Peyer's patch (tissue), 4 donors: ENCODE measurements around the gene INPP5A. TPM values are rescaled to one million over a fixed set of nuclear protein-coding genes. Genes with fewer than 3 reads are reported as not detected.

Experiments
- DNase-seq, 3 donors: peaks; one replicate each; pipeline ENCODE4 v3.0.0-alpha.2; 2017 to 2019
- H3K27ac ChIP-seq, 4 donors: fragments of 200-600 bp; sonication (generic); one replicate each; pipeline ENCODE4 v1.5.1; 2016 to 2019
- H3K27me3 ChIP-seq, 2 donors: fragments of 200-600 bp; sonication (generic); one replicate each; pipeline ENCODE4 v1.5.1; 2019
- H3K36me3 ChIP-seq, 3 donors: fragments of 200-600 bp; sonication (generic); one replicate each; pipeline ENCODE4 v1.5.1; 2016 to 2019
- H3K4me1 ChIP-seq, 4 donors: fragments of 200-600 bp; sonication (generic); one replicate each; pipeline ENCODE4 v1.5.1; 2016 to 2019
- H3K4me3 ChIP-seq, 4 donors: fragments of 200-600 bp; sonication (generic); 1 replicate in 3 of 4; 2 replicates in 1 of 4; pipeline ENCODE4 v1.5.1; 2016 to 2019; ENCODE audit warnings: mild to moderate bottlenecking in 1 of 4
- H3K9me3 ChIP-seq, 4 donors: fragments of 200-600 bp; sonication (generic); one replicate each; pipeline ENCODE4 v1.5.1; 2016 to 2019; ENCODE audit warnings: mild to moderate bottlenecking in 1 of 4
- POLR2A ChIP-seq, 2 donors: fragments of 450-650 bp; IDR thresholded peaks; one replicate each; pipeline ENCODE4 v1.5.1; 2017; ENCODE audit warnings: antibody characterized with exemption in 2 of 2, mild to moderate bottlenecking in 2 of 2, moderate library complexity in 2 of 2
- total RNA-seq, 4 donors: library from RNA; depleted of rRNA; stranded (reverse); fragments of >200 nt; gene quantifications; one replicate each; pipeline ENCODE4 v1.1.0, GENCODE V29; 2016
- TF ChIP-seq, protein P1 (sequence below), 6 experiments: fragments of 450-650 bp in 4 of 6; fragments of 200-600 bp in 2 of 6; sonication (generic) in 1 of 6; IDR thresholded peaks; one replicate each; pipeline ENCODE4 v1.5.1; 2017 to 2019; ENCODE audit warnings: antibody characterized with exemption in 6 of 6, mild to moderate bottlenecking in 3 of 6, moderate library complexity in 1 of 6

The INPP5A gene
- total RNA-seq, 4 donors from 2014 or later, result 33.8 to 76.4 (median 38.1) TPM

GRCh38 chr10:132515811-132516726 is 21.5 kb upstream of the INPP5A start:
- Histone ChIP-seq H3K27me3 (no peaks in the 10 kb centered on the region), H3K4me3 (no peak overlapping the region), H3K4me1 (peaks cover 0 to 43% (median 4%) of the 10 kb centered on the region in 4 donors), H3K9me3 (no peaks in the 10 kb centered on the region), H3K36me3 (no peaks in the 10 kb centered on the region), H3K27ac (peak overlapping the region in 3 of 4 donors; percentile 51 to 78 (median 74))
- DNase-seq, result peak in 2 of 3 donors; percentile 44
- TF ChIP-seq, protein P1, sequence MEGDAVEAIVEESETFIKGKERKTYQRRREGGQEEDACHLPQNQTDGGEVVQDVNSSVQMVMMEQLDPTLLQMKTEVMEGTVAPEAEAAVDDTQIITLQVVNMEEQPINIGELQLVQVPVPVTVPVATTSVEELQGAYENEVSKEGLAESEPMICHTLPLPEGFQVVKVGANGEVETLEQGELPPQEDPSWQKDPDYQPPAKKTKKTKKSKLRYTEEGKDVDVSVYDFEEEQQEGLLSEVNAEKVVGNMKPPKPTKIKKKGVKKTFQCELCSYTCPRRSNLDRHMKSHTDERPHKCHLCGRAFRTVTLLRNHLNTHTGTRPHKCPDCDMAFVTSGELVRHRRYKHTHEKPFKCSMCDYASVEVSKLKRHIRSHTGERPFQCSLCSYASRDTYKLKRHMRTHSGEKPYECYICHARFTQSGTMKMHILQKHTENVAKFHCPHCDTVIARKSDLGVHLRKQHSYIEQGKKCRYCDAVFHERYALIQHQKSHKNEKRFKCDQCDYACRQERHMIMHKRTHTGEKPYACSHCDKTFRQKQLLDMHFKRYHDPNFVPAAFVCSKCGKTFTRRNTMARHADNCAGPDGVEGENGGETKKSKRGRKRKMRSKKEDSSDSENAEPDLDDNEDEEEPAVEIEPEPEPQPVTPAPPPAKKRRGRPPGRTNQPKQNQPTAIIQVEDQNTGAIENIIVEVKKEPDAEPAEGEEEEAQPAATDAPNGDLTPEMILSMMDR (IDR thresholded peaks at IDR 0.05), result no peak
- no peak for TF ChIP-seq POLR2A (IDR thresholded peaks at IDR 0.05)

GRCh38 chr10:132516771-132517725 is 20.5 kb upstream of the INPP5A start:
- DNase-seq, result peak in 2 of 3 donors; percentile 77 to 82
- H3K27ac ChIP-seq, result peak overlapping the region; percentile 51 to 78 (median 66)
- no peak for TF ChIP-seq POLR2A (IDR thresholded peaks at IDR 0.05)
- TF ChIP-seq, protein P1 (IDR thresholded peaks at IDR 0.05), result no peak
- no peaks in the 10 kb centered on the region for H3K27me3 ChIP-seq
- H3K9me3 ChIP-seq, result no peaks in the 10 kb centered on the region
- no peaks in the 10 kb centered on the region for H3K36me3 ChIP-seq
- H3K4me3 ChIP-seq, result no peak overlapping the region
- H3K4me1 ChIP-seq, result peaks cover 0 to 43% (median 4%) of the 10 kb centered on the region in 4 donors

DNA sequence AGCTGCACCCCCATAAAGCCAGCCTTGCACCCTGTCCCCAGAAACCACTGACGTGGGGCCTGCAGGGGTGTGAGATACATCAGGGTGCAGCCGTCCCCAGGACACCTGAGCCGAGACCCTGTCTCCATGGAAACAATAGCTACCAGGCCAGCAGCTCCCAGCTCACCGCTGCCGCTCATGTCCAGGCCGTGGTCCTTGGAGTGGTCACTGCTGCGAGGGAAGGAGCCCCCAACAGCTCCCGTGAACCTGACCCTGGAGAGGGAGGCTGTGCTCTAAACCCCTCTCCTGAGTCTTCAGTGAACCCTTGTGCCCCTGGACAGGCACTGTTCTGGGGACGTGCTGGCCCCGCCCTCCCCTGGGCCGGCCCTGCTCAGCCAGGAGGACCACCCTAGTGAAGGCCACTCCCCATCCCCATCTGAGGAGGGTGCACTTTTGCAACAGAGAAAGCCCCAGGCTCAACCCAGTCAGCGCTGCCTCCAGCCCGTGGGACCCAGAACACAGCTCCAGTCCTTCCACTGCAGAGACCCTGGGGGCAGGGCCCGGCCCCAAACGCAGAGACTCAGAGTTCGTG is 19.6 kb upstream of the INPP5A start:
- TF ChIP-seq, protein P1 (IDR thresholded peaks at IDR 0.05), result no peak
- TF ChIP-seq POLR2A (IDR thresholded peaks at IDR 0.05), result no peak
- Histone ChIP-seq H3K27ac (peak overlapping the region; percentile 51 to 78 (median 66)), H3K36me3 (no peaks in the 10 kb centered on the region), H3K9me3 (no peaks in the 10 kb centered on the region), H3K4me1 (peaks cover 0 to 43% (median 4%) of the 10 kb centered on the region in 4 donors), H3K4me3 (no peak overlapping the region), H3K27me3 (no peaks in the 10 kb centered on the region)
- DNase-seq, result peak in 1 of 3 donors; percentile 43

- Histone ChIP-seq H3K36me3 (no peaks in the 10 kb centered on the region), H3K9me3 (no peaks in the 10 kb centered on the region), H3K27ac (peak overlapping the region in 2 of 4 donors; percentile 53 to 78), H3K4me3 (peak overlapping the region in 2 of 4 donors; percentile 23 to 40), H3K4me1 (peaks cover 0 to 43% (median 4%) of the 10 kb centered on the region in 4 donors), H3K27me3 (no peaks in the 10 kb centered on the region)
- TF ChIP-seq, protein P1 (IDR thresholded peaks at IDR 0.05), result peak in 1 of 6 experiments; percentile 7
- peak in 1 of 2 donors; percentile 34 for TF ChIP-seq POLR2A (IDR thresholded peaks at IDR 0.05)
- peak in 2 of 3 donors; percentile 83 to 90 for DNase-seq
Observed at GRCh38 chr10:132518572-132519381, 18.8 kb upstream of the INPP5A start.
